ENCODE measurements around the gene CADPS. TPM values are rescaled to one million over a fixed set of nuclear protein-coding genes. Genes with fewer than 3 reads are reported as not detected.

CADPS gene
- polyA plus RNA-seq, 3 donors: not detected

- TF ChIP-seq CTCF (IDR thresholded peaks at IDR 0.05): no peak
- H3K27ac ChIP-seq (ENCODE audit: low read depth in 1 of 2, low read length in 2 of 2): no peak overlapping the region
- H3K4me2 ChIP-seq (replicated peaks; ENCODE audit: extremely low read depth, low read length, poor library complexity, severe bottlenecking): no peak overlapping the region
- no peak for DNase-seq
- no peaks in the 10 kb centered on the region for H3K9me3 ChIP-seq (replicated peaks in 1 of 2; ENCODE audit: control insufficient read depth in 1 of 2, insufficient read depth in 1 of 2, low read length in 2 of 2)
- H4K20me1 ChIP-seq (ENCODE audit: insufficient read depth, low read length): no peaks in the 10 kb centered on the region
- Mint-ChIP-seq H3K27me3 (ENCODE audit: low read depth in 3 of 3) (peaks cover 0 to 2% (median 2%) of the 10 kb centered on the region in 3 donors), H3K27ac (no peak overlapping the region), H3K4me1 (no peaks in the 10 kb centered on the region), H3K9me3 (peaks cover 0 to 2% (median 0%) of the 10 kb centered on the region in 7 donors), H3K4me3 (no peak overlapping the region), H3K36me3 (no peaks in the 10 kb centered on the region)
- no peak overlapping the region for H3K4me3 ChIP-seq (replicated peaks in 1 of 3; ENCODE audit: low read depth in 2 of 3, low read length in 3 of 3)
- no peaks in the 10 kb centered on the region for H3K79me2 ChIP-seq (ENCODE audit: insufficient read depth, low read length)
- H3K4me1 ChIP-seq (ENCODE audit: control insufficient read depth in 1 of 2, insufficient read depth in 2 of 2, low read length in 2 of 2): no peaks in the 10 kb centered on the region
- intact Hi-C loops (cut with micrococcal nuclease): no loop called here
- no peaks in the 10 kb centered on the region for H3K36me3 ChIP-seq (replicated peaks in 1 of 2; ENCODE audit: control insufficient read depth in 1 of 2, insufficient read depth in 2 of 2, low read length in 2 of 2)
- no peak overlapping the region for H2AFZ ChIP-seq (ENCODE audit: insufficient read depth, low read depth, low read length, poor library complexity, severe bottlenecking)
- H3K27me3 ChIP-seq (ENCODE audit: control insufficient read depth in 2 of 2, insufficient read depth in 2 of 2, low read length in 2 of 2): no peaks in the 10 kb centered on the region
- no peak overlapping the region for H3K9ac ChIP-seq (ENCODE audit: insufficient read depth, low read length, poor library complexity, severe bottlenecking)
- whole genome bisulfite sequencing (ENCODE audit: insufficient coverage): 83% methylated on average over 1 of the region's 3 CpGs
These were observed 20.7 kb upstream of the CADPS start for GRCh38 chr3:62895901-62896300.

GRCh38 chr3:62892951-62893350 is 17.7 kb upstream of the CADPS start:
- H3K36me3 ChIP-seq (replicated peaks in 1 of 2; ENCODE audit: control insufficient read depth in 1 of 2, insufficient read depth in 2 of 2, low read length in 2 of 2): no peaks in the 10 kb centered on the region
- no peak overlapping the region for H3K4me3 ChIP-seq (replicated peaks in 1 of 3; ENCODE audit: low read depth in 2 of 3, low read length in 3 of 3)
- no peak overlapping the region for H3K4me3 Mint-ChIP-seq
- H3K4me2 ChIP-seq (replicated peaks; ENCODE audit: extremely low read depth, low read length, poor library complexity, severe bottlenecking): no peak overlapping the region
- H2AFZ ChIP-seq (ENCODE audit: insufficient read depth, low read depth, low read length, poor library complexity, severe bottlenecking): no peak overlapping the region
- H3K27me3 ChIP-seq (ENCODE audit: control insufficient read depth in 2 of 2, insufficient read depth in 2 of 2, low read length in 2 of 2): no peaks in the 10 kb centered on the region
- H3K4me1 Mint-ChIP-seq: no peaks in the 10 kb centered on the region
- no peaks in the 10 kb centered on the region for H3K4me1 ChIP-seq (ENCODE audit: control insufficient read depth in 1 of 2, insufficient read depth in 2 of 2, low read length in 2 of 2)
- TF ChIP-seq CTCF (IDR thresholded peaks at IDR 0.05): no peak
- H3K9me3 Mint-ChIP-seq: peaks cover 0 to 3% (median 0%) of the 10 kb centered on the region in 7 donors
- H3K27me3 Mint-ChIP-seq (ENCODE audit: low read depth in 3 of 3): peaks cover 0 to 5% (median 2%) of the 10 kb centered on the region in 3 donors
- H3K27ac Mint-ChIP-seq: no peak overlapping the region
- WGBS (ENCODE audit: insufficient coverage): no CpG with 5 or more reads among the region's 2 CpGs
- H4K20me1 ChIP-seq (ENCODE audit: insufficient read depth, low read length): no peaks in the 10 kb centered on the region
- H3K36me3 Mint-ChIP-seq: no peaks in the 10 kb centered on the region
- H3K9me3 ChIP-seq (replicated peaks in 1 of 2; ENCODE audit: control insufficient read depth in 1 of 2, insufficient read depth in 1 of 2, low read length in 2 of 2): no peaks in the 10 kb centered on the region
- no peak overlapping the region for H3K27ac ChIP-seq (ENCODE audit: low read depth in 1 of 2, low read length in 2 of 2)
- H3K79me2 ChIP-seq (ENCODE audit: insufficient read depth, low read length): no peaks in the 10 kb centered on the region
- intact Hi-C loops (cut with micrococcal nuclease): no loop called here
- no peak for DNase-seq
- no peak overlapping the region for H3K9ac ChIP-seq (ENCODE audit: insufficient read depth, low read length, poor library complexity, severe bottlenecking)
